HG03565 (cell line): Measurements from ENCODE around the gene TTC31.

Experiments
- ATAC-seq: cut with Tn5 transposase; IDR thresholded peaks from one replicate; pipeline ENCODE4 v1.9.1; 2021; ENCODE audit warnings: mild to moderate bottlenecking, moderate library complexity; ENCODE audit not compliant: unreplicated experiment

TTC31 gene

GRCh38 chr2:74524955-74525716, 42.3 kb downstream of the TTC31 start:
- no peak for ATAC-seq

- ATAC-seq, result peak; percentile 22
These were observed 43.1 kb downstream of the TTC31 start, which contains the start of gene DQX1 for GRCh38 chr2:74525717-74526648. Gene DQX1, minus strand, starts transcription at chr2:74526231. Its CDS starts 502 bp downstream, at chr2:74525729.

- no peak for ATAC-seq
These were observed 43.9 kb downstream of the TTC31 start for GRCh38 chr2:74526649-74527230.

GRCh38 chr2:74527741-74528140, 44.9 kb downstream of the TTC31 start:
- ATAC-seq, result no peak

GRCh38 chr2:74528600-74529356, 45.9 kb downstream of the TTC31 start:
- ATAC-seq, result peak; percentile 6

- peak; percentile 64 for ATAC-seq
These were observed 46.7 kb downstream of the TTC31 start, which contains the start of the genes AUP1 and HTRA2 for GRCh38 chr2:74529357-74530238. Gene AUP1, minus strand, starts transcription at chr2:74529706. Its CDS starts 77 bp downstream, at chr2:74529629. Gene HTRA2, plus strand, starts transcription at chr2:74529933. Its CDS starts 74 bp downstream, at chr2:74530007.

GRCh38 chr2:74530239-74531187, 47.6 kb downstream of the TTC31 start:
- ATAC-seq, result peak; percentile 26

GRCh38 chr2:74531666-74532065, 48.8 kb downstream of the TTC31 start:
- ATAC-seq, result no peak

GRCh38 chr2:74532222-74532621, 49.3 kb downstream of the TTC31 start:
- ATAC-seq, result no peak

- ATAC-seq, result no peak
These were observed 50.6 kb downstream of the TTC31 start for GRCh38 chr2:74533464-74533863.

GRCh38 chr2:74534411-74534810, 51.5 kb downstream of the TTC31 start:
- no peak for ATAC-seq

GRCh38 chr2:74535440-74535965, 52.6 kb downstream of the TTC31 start:
- ATAC-seq, result no peak

GRCh38 chr2:74536166-74536950, 53.5 kb downstream of the TTC31 start:
- no peak for ATAC-seq

- no peak for ATAC-seq
These were observed 54.3 kb downstream of the TTC31 start for GRCh38 chr2:74537140-74537539.

GRCh38 chr2:74538881-74539339, 56.0 kb downstream of the TTC31 start:
- ATAC-seq, result peak; percentile 59

- no peak for ATAC-seq
These were observed 57.4 kb downstream of the TTC31 start for GRCh38 chr2:74540291-74540690.

GRCh38 chr2:74542978-74543377, 60.1 kb downstream of the TTC31 start:
- ATAC-seq, result no peak
